ENCODE results near the gene PWWP2B.
"Not testable (repeated sequence)": the region's sequence is repeated elsewhere in the genome, so short reads cannot be mapped to it uniquely, and the experiment has no call there.

PWWP2B gene

GRCh38 chr10:132382231-132382922 lies 14.6 kb upstream of the PWWP2B start:
- no peak for TF ChIP-seq CTCF (conservative IDR thresholded peaks at IDR 0.05)
- TF ChIP-seq ZFX (IDR thresholded peaks at IDR 0.05) = no peak
- no peak overlapping the region for H3K27ac ChIP-seq

- no peak overlapping the region for H3K27ac ChIP-seq
- no peak for TF ChIP-seq ZFX (IDR thresholded peaks at IDR 0.05)
- TF ChIP-seq CTCF (conservative IDR thresholded peaks at IDR 0.05) = no peak
Measured at GRCh38 chr10:132383101-132383500, 13.9 kb upstream of the PWWP2B start.

GRCh38 chr10:132383751-132384196 lies 13.2 kb upstream of the PWWP2B start:
- no peak for TF ChIP-seq ZFX (IDR thresholded peaks at IDR 0.05)
- no peak overlapping the region for H3K27ac ChIP-seq

- TF ChIP-seq CTCF (conservative IDR thresholded peaks at IDR 0.05) = no peak
- H3K27ac ChIP-seq = no peak overlapping the region
Measured at GRCh38 chr10:132384618-132385388, 12.2 kb upstream of the PWWP2B start.

GRCh38 chr10:132385389-132385667 lies 11.7 kb upstream of the PWWP2B start:
- no peak overlapping the region for H3K27ac ChIP-seq
- TF ChIP-seq ZFX (IDR thresholded peaks at IDR 0.05) (no peak), CTCF (conservative IDR thresholded peaks at IDR 0.05) (no peak)

- TF ChIP-seq CTCF (conservative IDR thresholded peaks at IDR 0.05) = no peak
- TF ChIP-seq ZFX (IDR thresholded peaks at IDR 0.05) = no peak
- no peak overlapping the region for H3K27ac ChIP-seq
Measured at GRCh38 chr10:132385721-132386418, 11.1 kb upstream of the PWWP2B start.

- TF ChIP-seq CTCF (conservative IDR thresholded peaks at IDR 0.05) = no peak
- no peak for TF ChIP-seq ZFX (IDR thresholded peaks at IDR 0.05)
- H3K27ac ChIP-seq = no peak overlapping the region
Measured at GRCh38 chr10:132386419-132386831, 10.6 kb upstream of the PWWP2B start.

GRCh38 chr10:132386896-132387295 lies 10.1 kb upstream of the PWWP2B start:
- H3K27ac ChIP-seq = not testable (repeated sequence)
